ENCODE measurements around the gene ATIC. TPM values are rescaled to one million over a fixed set of nuclear protein-coding genes. Genes with fewer than 3 reads are reported as not detected.

Gene ATIC
- total and polyA plus RNA-seq, 2 of the 8 experiments (the other 6 are each of a cell fraction or from before 2014, with no cell fraction given): 139 to 319 TPM

GRCh38 chr2:215272918-215273317 is 38.9 kb upstream of the ATIC start (continued):
- TF ChIP-seq SRF (IDR thresholded peaks at IDR 0.05; ENCODE audit: low read depth, low read length): no peak
- TF ChIP-seq CBX8 (IDR thresholded peaks at IDR 0.05; ENCODE audit: borderline replicate concordance, low read depth, low read length): no peak
